GM12878 (cell line): ENCODE results near the gene PHACTR3. TPM values are rescaled to one million over a fixed set of nuclear protein-coding genes. Genes with fewer than 3 reads are reported as not detected.

Experiments used
- ATAC-seq: fragments of 200-7000 bp; cut with Tn5 transposase; 3 replicates; pipeline ENCODE4 v1.9.1; 2020; ENCODE audit warnings: mild to moderate bottlenecking, moderate library complexity
- BruUV-seq: library from RNA; stranded (reverse); fragments of 400-500 nt; replicated peaks from 2 replicates; lab custom pipeline; 2021; lab: Mats Ljungman, UMichigan
- CTCF ChIA-PET: fragments of 300-600 bp; sonication (Branson Sonifier 250); formaldehyde crosslinking; extraction: SDS; loops from one replicate; lab custom pipeline; 2021; ENCODE audit warnings: inconsistent platforms; lab: Yijun Ruan, JAX
- POLR2A ChIA-PET: fragments of 350-600 bp; formaldehyde crosslinking; extraction: SDS; loops from one replicate; lab custom pipeline; 2021; ENCODE audit warnings: inconsistent platforms; lab: Charles Lee
- RAD21 ChIA-PET: fragments of 300-600 bp; sonication (Branson Sonifier 250); formaldehyde crosslinking; loops from one replicate; lab custom pipeline; 2023; ENCODE audit warnings: antibody characterized with exemption; ENCODE audit not compliant: unreplicated experiment; lab: Charles Lee
- SMC1A ChIA-PET: fragments of 300-600 bp; sonication (Branson Sonifier 250); formaldehyde crosslinking; loops from one replicate; lab custom pipeline; 2023; ENCODE audit not compliant: unreplicated experiment, uncharacterized antibody; lab: Charles Lee
- DNase-seq: peaks from one replicate; pipeline ENCODE4 v3.0.0-alpha.2; 2011; ENCODE audit warnings: low read depth, low spot score
- FAIRE-seq: peaks from 3 replicates; lab custom pipeline; 2011; peaks lifted over from hg19 to GRCh38; lab: Jason Lieb, UNC
- H2AFZ ChIP-seq: 2 replicates; pipeline ENCODE4 v1.6.0; 2011; ENCODE audit warnings: low read depth, low read length, control low read depth; ENCODE audit not compliant: control insufficient read depth
- H3K27ac ChIP-seq: 2 replicates; pipeline ENCODE4 v1.5.1; 2011; ENCODE audit warnings: control low read depth; ENCODE audit not compliant: control insufficient read depth, insufficient read depth
- H3K27me3 ChIP-seq, 2 experiments: replicated peaks in 1 of 2; 2 replicates each; pipeline versions ENCODE4 v1.6.0 to v1.6.1; 2011; ENCODE audit warnings: low read length in 1 of 2; ENCODE audit not compliant: control insufficient read depth in 2 of 2, insufficient read depth in 2 of 2
- H3K36me3 ChIP-seq, 2 experiments: 2 replicates each; pipeline ENCODE4 v1.5.1; 2011; ENCODE audit warnings: low read length in 1 of 2; ENCODE audit not compliant: control insufficient read depth in 2 of 2, insufficient read depth in 2 of 2
- H3K4me1 ChIP-seq: 2 replicates; pipeline ENCODE4 v1.6.1; 2011; ENCODE audit warnings: mild to moderate bottlenecking, low read length, moderate library complexity, mixed read lengths; ENCODE audit not compliant: control insufficient read depth, insufficient read depth
- H3K4me2 ChIP-seq: 2 replicates; pipeline ENCODE4 v1.6.0; 2011; ENCODE audit warnings: control low read depth; ENCODE audit not compliant: control insufficient read depth, insufficient read depth
- H3K4me3 ChIP-seq: fragments of 200-600 bp; sonication (generic); 2 replicates; pipeline ENCODE4 v1.5.1; 2016
- H3K79me2 ChIP-seq: 2 replicates; pipeline ENCODE4 v1.6.0; 2011; ENCODE audit warnings: low read length; ENCODE audit not compliant: control insufficient read depth, insufficient read depth
- H3K9ac ChIP-seq: 2 replicates; pipeline ENCODE4 v1.8.0; 2011; ENCODE audit warnings: low read length, control low read depth, mixed read lengths; ENCODE audit not compliant: control insufficient read depth, insufficient read depth
- H3K9me3 ChIP-seq: replicated peaks from 3 replicates; pipeline ENCODE4 v1.5.1; 2011; ENCODE audit warnings: mild to moderate bottlenecking, low read length; ENCODE audit not compliant: control insufficient read depth, insufficient read depth
- H4K20me1 ChIP-seq: 2 replicates; pipeline ENCODE4 v1.6.0; 2011; ENCODE audit not compliant: control insufficient read depth, insufficient read depth
- ATF7 ChIP-seq: fragments of 450-650 bp; IDR thresholded peaks from 2 replicates; pipeline ENCODE4 v1.6.1; 2016; ENCODE audit warnings: low read depth, mild to moderate bottlenecking
- BHLHE40 ChIP-seq, 2 experiments: fragments of 450-650 bp in 1 of 2; IDR thresholded peaks; 2 replicates each; pipeline ENCODE4 v1.6.1; 2011 to 2017; ENCODE audit warnings: low read depth in 2 of 2, borderline replicate concordance in 1 of 2, improper control_type of control experiment in 1 of 2, low read length in 1 of 2, mild to moderate bottlenecking in 1 of 2
- CBX5 ChIP-seq: sonication (generic); IDR thresholded peaks from 2 replicates; pipeline ENCODE4 v1.6.1; 2016; ENCODE audit warnings: low read depth, moderate library complexity, mild to moderate bottlenecking, inconsistent platforms
- DPF2 ChIP-seq: fragments of 450-650 bp; IDR thresholded peaks from 2 replicates; pipeline ENCODE4 v1.6.1; 2017; ENCODE audit warnings: mild to moderate bottlenecking
- FOXM1 ChIP-seq: IDR thresholded peaks from 2 replicates; pipeline ENCODE4 v1.6.1; 2012; ENCODE audit warnings: low read depth, mild to moderate bottlenecking, inconsistent platforms, low read length, moderate library complexity
- IKZF2 ChIP-seq, 2 experiments: fragments of 450-650 bp; IDR thresholded peaks; 2 replicates each; pipeline ENCODE4 v1.6.1; 2017; ENCODE audit warnings: mild to moderate bottlenecking in 2 of 2, moderate library complexity in 2 of 2
- IRF4 ChIP-seq: IDR thresholded peaks from 2 replicates; pipeline ENCODE4 v1.6.1; 2011; ENCODE audit warnings: low read depth, low read length
- MTA3 ChIP-seq: IDR thresholded peaks from 2 replicates; pipeline ENCODE4 v1.6.1; 2012; ENCODE audit warnings: low read length, inconsistent platforms, borderline replicate concordance
- NFXL1 ChIP-seq: fragments of 450-650 bp; IDR thresholded peaks from 2 replicates; pipeline ENCODE4 v1.6.1; 2017; ENCODE audit warnings: antibody characterized with exemption, mild to moderate bottlenecking, borderline replicate concordance
- NFYA ChIP-seq: IDR thresholded peaks from 2 replicates; pipeline ENCODE4 v1.6.1; 2011; ENCODE audit warnings: low read depth, mild to moderate bottlenecking, low read length, improper control_type of control experiment, borderline replicate concordance
- SMAD5 ChIP-seq: IDR thresholded peaks from 2 replicates; pipeline ENCODE4 v1.6.1; 2016; ENCODE audit warnings: antibody characterized with exemption, low read depth
- SMC3 ChIP-seq: IDR thresholded peaks from 2 replicates; pipeline ENCODE4 v1.6.1; 2011; ENCODE audit warnings: low read length, improper control_type of control experiment, borderline replicate concordance
- USF1 ChIP-seq: IDR thresholded peaks from 2 replicates; pipeline ENCODE4 v1.6.1; 2011; ENCODE audit warnings: borderline replicate concordance, low read depth, mild to moderate bottlenecking, moderate library complexity, mixed read lengths, low read length; ENCODE audit not compliant: insufficient read depth; ENCODE audit errors: extremely low read length
- WGBS: methylation state at CpG from one replicate; pipeline ENCODE4 v1.1.6; 2016; ENCODE audit warnings: low lambda C conversion rate; ENCODE audit not compliant: insufficient replicate concordance, insufficient coverage; ENCODE audit errors: missing lambda C conversion rate; 5-methylcytosine and 5-hydroxymethylcytosine counted together
- in situ Hi-C: fragments of 300-500 bp; cut with MboI; formaldehyde crosslinking; loops from 9 replicates; pipeline ENCODE4 v1.14.3; 2018; ENCODE audit warnings: mixed read lengths
- intact Hi-C: fragments of 100-400 bp; cut with micrococcal nuclease; formaldehyde crosslinking; loops from one replicate; pipeline ENCODE4 v1.14.2; 2022; ENCODE audit not compliant: unreplicated experiment
- polyA plus RNA-seq, 11 experiments: library from polyadenylated mRNA; depleted of rRNA in 4 of 11; unstranded in 6 of 11; stranded (reverse) in 5 of 11; fragments of >200 nt; fragmentation: Nextera tagmentation in 4 of 11; fragmentation: Illumina TruSeq in 1 of 11; extraction: Ambion mirVana in 4 of 11; extraction: Trizol in 1 of 11; gene quantifications; 1 replicate in 1 of 11; 2 replicates in 10 of 11; pipeline versions ENCODE4 v1.2.1 to v1.2.3, GENCODE V29; 2011 to 2016; ENCODE audit warnings: inconsistent platforms in 2 of 11, missing spikeins in 2 of 11, low read depth in 1 of 11
- total RNA-seq, 4 experiments: library from RNA; depleted of rRNA in 3 of 4; stranded (reverse); fragments of >200 nt in 3 of 4; fragmentation: Illumina TruSeq in 1 of 4; extraction: Trizol in 1 of 4; gene quantifications; 2 replicates each; pipeline versions ENCODE4 v1.2.1 to v1.2.3, GENCODE V29; 2013 to 2021
- TF ChIP-seq, protein P1 (sequence below): fragments of 450-650 bp; IDR thresholded peaks from 2 replicates; pipeline ENCODE4 v1.6.1; 2018; ENCODE audit warnings: borderline replicate concordance, mild to moderate bottlenecking; ENCODE audit not compliant: partially characterized antibody

The PHACTR3 gene
- total and polyA plus RNA-seq, 10 of the 15 experiments (the other 5 are each of a cell fraction or from before 2014, with no cell fraction given) = 0.17 to 2.7 (median 0.27) TPM; not detected in 1

- Histone ChIP-seq H3K79me2 (no peaks in the 10 kb centered on the region), H3K36me3 (no peaks in the 10 kb centered on the region), H3K9me3 (no peaks in the 10 kb centered on the region; the same call in 2 of the 3 replicates), H3K4me1 (no peaks in the 10 kb centered on the region), H4K20me1 (no peaks in the 10 kb centered on the region), H3K27me3 (no peaks in the 10 kb centered on the region; a peak in 3 of 4 replicates)
- ChIA-PET SMC1A (no interaction called here), CTCF (no interaction called here), RAD21 (no interaction called here)
- no peak for ATAC-seq
- in situ Hi-C loops = loop anchor here (25.0 kb wide), 1 partner anchor 1244 kb away; no protein-coding TSS in a partner anchor
- no peak for FAIRE-seq
- intact Hi-C loops = no loop called here
- no peak for DNase-seq
- TF ChIP-seq NFXL1 (no peak), CBX5 (no peak), DPF2 (no peak), FOXM1 (no peak), ATF7 (no peak), IKZF2 (IDR thresholded peaks at IDR 0.05) (no peak)
- TF ChIP-seq, all 136 proteins: peak for 0
- WGBS = 58% methylated on average over 23 of the region's 26 CpGs
- POLR2A ChIA-PET = no interaction called here
- Histone ChIP-seq H3K9ac (no peak overlapping the region), H3K27ac (no peak overlapping the region), H3K4me3 (no peak overlapping the region), H3K4me2 (no peak overlapping the region), H2AFZ (no peak overlapping the region)
- BruUV-seq = no TSS peak
These were observed 201.6 kb downstream of the PHACTR3 start for GRCh38 chr20:59805786-59806577.

DNA sequence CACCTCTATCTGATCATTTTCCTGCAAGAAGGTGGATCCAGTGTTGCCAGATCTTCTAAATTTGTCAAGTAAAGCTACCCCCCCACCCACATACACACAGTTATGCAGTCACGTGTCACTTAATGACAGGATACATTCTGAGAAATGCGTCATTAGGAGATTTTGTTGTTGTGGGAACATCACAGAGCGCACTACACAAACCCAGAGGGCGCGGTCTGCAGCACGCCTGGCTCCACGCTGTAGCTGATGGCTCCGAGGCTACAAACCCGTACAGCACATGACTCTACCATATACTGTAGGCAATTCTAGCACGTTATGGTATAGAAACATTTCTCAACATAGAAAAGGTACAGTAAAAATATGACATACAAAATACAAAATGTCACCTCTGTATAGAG, 202.2 kb downstream of the PHACTR3 start:
- DNase-seq (no peak), ATAC-seq (no peak), FAIRE-seq (no peak)
- H4K20me1 ChIP-seq = no peaks in the 10 kb centered on the region
- BruUV-seq = no TSS peak
- H3K9ac ChIP-seq = no peak overlapping the region
- H2AFZ ChIP-seq = no peak overlapping the region
- no peak overlapping the region for H3K4me3 ChIP-seq
- H3K9me3 ChIP-seq = no peaks in the 10 kb centered on the region; the same call in 2 of the 3 replicates
- RAD21 ChIA-PET = no interaction called here
- SMC1A ChIA-PET = no interaction called here
- CTCF ChIA-PET = interaction anchor here (0.6 kb wide), 1 partner anchor 35 kb away, joined by 3 read pairs; no protein-coding TSS in a partner anchor
- in situ Hi-C loops = loop anchor here (25.0 kb wide), 1 partner anchor 1244 kb away; no protein-coding TSS in a partner anchor
- H3K4me2 ChIP-seq = no peak overlapping the region
- 56% methylated on average over 10 of the region's 10 CpGs for WGBS
- H3K36me3 ChIP-seq = no peaks in the 10 kb centered on the region
- H3K79me2 ChIP-seq = no peaks in the 10 kb centered on the region
- no peaks in the 10 kb centered on the region; a peak in 3 of 4 replicates for H3K27me3 ChIP-seq
- POLR2A ChIA-PET = no interaction called here
- no peak overlapping the region for H3K27ac ChIP-seq
- intact Hi-C loops = no loop called here
- H3K4me1 ChIP-seq = no peaks in the 10 kb centered on the region
- no peak for TF ChIP-seq MTA3
- no peak for TF ChIP-seq NFYA
- TF ChIP-seq, protein P1, sequence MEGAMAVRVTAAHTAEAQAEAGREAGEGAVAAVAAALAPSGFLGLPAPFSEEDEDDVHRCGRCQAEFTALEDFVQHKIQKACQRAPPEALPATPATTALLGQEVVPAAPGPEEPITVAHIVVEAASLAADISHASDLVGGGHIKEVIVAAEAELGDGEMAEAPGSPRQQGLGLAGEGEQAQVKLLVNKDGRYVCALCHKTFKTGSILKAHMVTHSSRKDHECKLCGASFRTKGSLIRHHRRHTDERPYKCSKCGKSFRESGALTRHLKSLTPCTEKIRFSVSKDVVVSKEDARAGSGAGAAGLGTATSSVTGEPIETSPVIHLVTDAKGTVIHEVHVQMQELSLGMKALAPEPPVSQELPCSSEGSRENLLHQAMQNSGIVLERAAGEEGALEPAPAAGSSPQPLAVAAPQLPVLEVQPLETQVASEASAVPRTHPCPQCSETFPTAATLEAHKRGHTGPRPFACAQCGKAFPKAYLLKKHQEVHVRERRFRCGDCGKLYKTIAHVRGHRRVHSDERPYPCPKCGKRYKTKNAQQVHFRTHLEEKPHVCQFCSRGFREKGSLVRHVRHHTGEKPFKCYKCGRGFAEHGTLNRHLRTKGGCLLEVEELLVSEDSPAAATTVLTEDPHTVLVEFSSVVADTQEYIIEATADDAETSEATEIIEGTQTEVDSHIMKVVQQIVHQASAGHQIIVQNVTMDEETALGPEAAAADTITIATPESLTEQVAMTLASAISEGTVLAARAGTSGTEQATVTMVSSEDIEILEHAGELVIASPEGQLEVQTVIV = no peak
- no peak for TF ChIP-seq SMAD5
- TF ChIP-seq BHLHE40 (IDR thresholded peaks at IDR 0.05; ENCODE audit: borderline replicate concordance in 1 of 2, low read depth in 2 of 2, low read length in 1 of 2) = no peak
- no peak for TF ChIP-seq IRF4
- no peak for TF ChIP-seq USF1
- no peak for TF ChIP-seq SMC3
